GM13977 (cell line): ENCODE measurements around the gene FAM131B.
"Not testable (repeated sequence)": the region's sequence is repeated elsewhere in the genome, so short reads cannot be mapped to it uniquely, and the experiment has no call there.

Experiments
- DNase-seq: peaks from one replicate; pipeline ENCODE4 v3.0.0; 2012; ENCODE audit warnings: low spot score
- in situ Hi-C: fragments of 300-500 bp; cut with MboI; formaldehyde crosslinking; loops from one replicate; pipeline ENCODE4 v1.12.0; 2022; ENCODE audit warnings: low sequenced_read_pairs, low pct_unique_long_range_greater_than_20kb, mixed read lengths, inconsistent platforms; ENCODE audit not compliant: unreplicated experiment
- TF ChIP-seq, protein P1 (sequence below): IDR thresholded peaks from 2 replicates; pipeline ENCODE4 v1.5.1; 2012; ENCODE audit warnings: mild to moderate bottlenecking, control low read depth; ENCODE audit not compliant: insufficient read depth; ENCODE audit errors: extremely low read depth, missing control alignments

Gene FAM131B

DNA sequence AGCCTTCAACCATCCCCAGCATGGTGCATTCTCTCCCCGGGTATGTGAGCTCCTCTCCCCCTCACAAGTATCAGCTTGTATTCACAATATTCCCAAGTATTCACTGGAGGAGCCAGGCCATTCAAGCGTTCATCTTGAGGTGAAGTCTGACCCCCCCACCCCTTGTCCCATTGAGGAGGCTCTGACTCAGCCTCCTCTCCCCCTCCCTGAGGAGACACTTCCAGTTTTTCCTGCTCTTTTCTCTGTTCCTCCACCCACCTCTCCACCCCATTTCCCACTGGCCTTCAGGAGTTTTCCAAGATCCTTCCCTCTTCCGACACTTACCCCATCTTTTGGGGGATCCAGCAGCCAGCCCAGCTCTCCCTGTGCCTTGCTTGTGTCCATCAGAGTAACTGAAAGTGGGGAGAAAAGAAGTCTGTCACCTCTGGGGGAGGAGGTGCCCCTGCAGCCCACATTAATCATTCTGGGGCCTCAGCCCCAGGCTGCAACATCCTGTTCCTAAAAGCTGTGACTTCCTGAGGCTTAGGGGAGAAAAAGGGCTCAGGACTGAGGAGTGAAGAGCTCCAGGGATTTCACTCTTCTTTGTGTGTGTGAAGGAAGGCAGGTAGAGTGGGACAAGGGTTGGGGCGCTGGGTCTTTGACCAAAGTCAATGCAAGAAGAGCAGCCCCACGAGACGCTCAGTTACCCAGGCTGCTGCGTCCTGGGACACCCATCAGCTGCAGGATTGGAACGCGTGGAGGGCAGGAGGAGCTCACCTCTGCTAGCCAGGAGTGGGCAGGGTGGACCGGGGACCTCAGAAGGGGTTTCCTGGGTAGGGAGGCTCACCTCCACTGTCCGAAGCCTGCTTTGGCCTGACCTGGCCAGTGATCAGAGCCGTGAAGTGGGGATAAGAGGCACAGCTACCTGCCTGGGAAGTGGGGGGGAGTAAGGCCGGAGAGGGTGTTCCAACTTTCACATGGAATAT is 45.1 kb upstream of the FAM131B start:
- in situ Hi-C loops, result loop anchor here (25.0 kb wide), 1 partner anchor 170 kb away; no protein-coding TSS in a partner anchor
- TF ChIP-seq, protein P1, sequence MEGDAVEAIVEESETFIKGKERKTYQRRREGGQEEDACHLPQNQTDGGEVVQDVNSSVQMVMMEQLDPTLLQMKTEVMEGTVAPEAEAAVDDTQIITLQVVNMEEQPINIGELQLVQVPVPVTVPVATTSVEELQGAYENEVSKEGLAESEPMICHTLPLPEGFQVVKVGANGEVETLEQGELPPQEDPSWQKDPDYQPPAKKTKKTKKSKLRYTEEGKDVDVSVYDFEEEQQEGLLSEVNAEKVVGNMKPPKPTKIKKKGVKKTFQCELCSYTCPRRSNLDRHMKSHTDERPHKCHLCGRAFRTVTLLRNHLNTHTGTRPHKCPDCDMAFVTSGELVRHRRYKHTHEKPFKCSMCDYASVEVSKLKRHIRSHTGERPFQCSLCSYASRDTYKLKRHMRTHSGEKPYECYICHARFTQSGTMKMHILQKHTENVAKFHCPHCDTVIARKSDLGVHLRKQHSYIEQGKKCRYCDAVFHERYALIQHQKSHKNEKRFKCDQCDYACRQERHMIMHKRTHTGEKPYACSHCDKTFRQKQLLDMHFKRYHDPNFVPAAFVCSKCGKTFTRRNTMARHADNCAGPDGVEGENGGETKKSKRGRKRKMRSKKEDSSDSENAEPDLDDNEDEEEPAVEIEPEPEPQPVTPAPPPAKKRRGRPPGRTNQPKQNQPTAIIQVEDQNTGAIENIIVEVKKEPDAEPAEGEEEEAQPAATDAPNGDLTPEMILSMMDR, result no peak
- DNase-seq, result no peak

DNA sequence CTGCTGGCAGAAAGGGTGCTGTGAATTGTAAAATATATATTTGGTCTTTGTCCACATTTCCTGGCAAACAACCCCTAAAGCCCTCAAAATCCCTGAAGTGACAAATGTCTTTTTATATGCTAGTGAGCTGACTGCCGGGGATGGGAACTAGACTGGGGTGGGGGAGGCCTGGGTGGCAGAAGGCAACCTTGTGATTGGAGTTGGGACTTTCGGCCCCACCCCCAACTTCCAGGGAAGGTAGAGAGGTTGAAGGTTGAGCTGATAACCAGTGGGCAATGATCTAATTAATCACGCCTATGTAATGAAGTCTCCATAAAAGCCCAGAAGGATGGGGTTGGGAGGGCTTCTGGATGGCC is 43.5 kb upstream of the FAM131B start:
- TF ChIP-seq, protein P1, result no peak
- DNase-seq, result no peak
- in situ Hi-C loops, result loop anchor here (25.0 kb wide), 1 partner anchor 169 kb away; no protein-coding TSS in a partner anchor

DNA sequence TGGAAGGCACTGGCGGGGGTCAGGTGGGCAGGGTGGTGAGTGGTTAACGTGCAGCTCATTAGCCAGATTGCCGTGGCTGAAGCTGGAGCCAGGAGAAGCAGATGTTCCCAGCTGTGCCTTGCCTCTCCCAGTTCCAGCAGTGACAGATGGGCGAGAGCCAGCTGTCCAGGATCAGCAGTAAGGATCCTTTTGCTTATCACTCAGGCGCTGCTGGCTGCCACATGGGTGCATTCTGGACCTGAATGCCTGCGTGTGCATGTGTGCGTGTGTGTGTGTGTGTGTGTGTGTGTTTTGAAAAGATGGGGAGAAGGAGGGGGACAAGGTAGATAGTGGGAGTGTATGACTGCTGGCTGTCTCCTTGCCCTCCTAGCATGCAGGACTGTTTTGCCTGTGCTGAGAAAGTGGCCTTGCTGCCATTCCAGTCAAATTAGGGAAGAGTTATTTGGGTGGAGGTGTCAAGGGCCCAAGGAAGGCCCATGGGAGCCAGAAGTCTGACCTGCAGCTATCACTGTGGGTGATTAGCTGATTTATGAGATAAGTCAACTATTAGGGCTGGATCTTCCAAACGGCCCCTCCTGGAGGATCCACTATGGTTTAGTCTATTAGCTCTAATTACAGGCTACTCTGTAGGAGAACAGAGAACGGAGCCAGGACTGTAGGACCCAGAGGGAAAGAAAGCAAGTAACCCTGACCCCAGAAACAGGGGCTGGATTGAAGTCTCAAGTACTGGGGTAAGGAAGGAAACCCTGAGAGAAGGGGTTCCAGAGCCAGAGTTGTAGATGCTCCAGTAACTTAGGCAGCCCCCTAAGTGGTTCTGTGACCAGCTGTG is 42.9 kb upstream of the FAM131B start:
- in situ Hi-C loops, result loop anchor here (25.0 kb wide), 1 partner anchor 168 kb away; no protein-coding TSS in a partner anchor
- TF ChIP-seq, protein P1, result no peak
- DNase-seq, result no peak

DNA sequence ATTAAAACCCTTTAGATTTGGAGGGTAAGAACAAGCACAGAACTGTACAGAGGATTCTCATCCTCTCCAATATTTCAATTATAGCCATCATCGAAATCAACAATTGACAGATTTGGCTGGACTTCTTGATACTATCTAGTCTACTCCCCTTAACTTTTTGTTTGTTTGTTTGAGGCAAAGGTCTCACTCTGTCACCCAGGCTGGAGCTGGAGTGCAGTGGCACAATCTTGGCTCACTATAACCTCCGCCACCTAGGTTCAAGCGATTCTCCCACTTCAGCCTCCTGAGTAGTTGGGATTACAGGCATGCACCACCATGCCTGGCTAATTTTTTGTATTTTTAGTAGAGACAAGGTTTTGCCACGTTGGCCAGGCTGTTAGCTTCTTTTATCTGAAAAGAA is 39.7 kb upstream of the FAM131B start:
- in situ Hi-C loops, result loop anchor here (25.0 kb wide), 1 partner anchor 165 kb away; no protein-coding TSS in a partner anchor
- not testable (repeated sequence) for DNase-seq

DNA sequence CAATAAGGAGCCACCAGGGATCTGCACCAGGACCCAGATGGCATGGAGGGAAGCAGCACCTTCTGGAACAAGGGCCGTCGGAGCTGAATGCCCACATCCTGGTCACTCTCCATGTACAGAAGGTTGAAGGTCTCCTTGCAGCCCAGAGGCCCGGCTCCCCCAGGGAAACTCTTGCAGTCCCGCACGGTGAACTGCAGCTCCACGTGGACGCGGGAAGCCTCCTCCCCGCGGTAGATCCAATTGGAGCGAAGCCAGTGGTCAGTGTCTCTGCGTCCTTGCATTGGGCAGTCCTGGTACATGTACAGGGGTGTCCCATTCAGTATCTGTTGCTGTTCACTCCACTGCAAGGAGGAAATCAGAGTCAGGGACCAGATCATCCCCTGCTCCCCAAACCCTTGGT is 38.8 kb upstream of the FAM131B start:
- in situ Hi-C loops, result loop anchor here (25.0 kb wide), 1 partner anchor 164 kb away; no protein-coding TSS in a partner anchor
- TF ChIP-seq, protein P1, result no peak
- DNase-seq, result no peak

DNA sequence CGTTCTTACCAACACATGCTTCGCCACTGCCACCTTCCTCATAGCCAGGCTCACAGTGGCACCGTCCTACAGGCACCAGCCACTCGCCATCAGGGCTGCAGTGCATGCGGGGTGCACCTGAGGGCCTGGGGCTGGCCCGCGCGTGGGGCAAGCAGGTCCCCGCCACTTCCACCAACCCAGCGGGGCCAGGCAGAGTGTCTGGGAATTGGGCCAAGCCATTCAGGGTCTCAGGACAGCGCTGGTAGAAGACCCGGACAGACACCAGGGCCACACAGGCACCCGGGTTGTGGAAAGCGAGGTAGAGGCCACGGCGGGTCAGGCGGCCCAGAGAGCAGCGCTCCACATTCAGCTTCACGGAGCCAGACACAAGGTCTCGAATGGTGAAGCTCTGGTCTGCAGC is 37.1 kb upstream of the FAM131B start:
- TF ChIP-seq, protein P1, result no peak
- in situ Hi-C loops, result loop anchor here (25.0 kb wide), 1 partner anchor 162 kb away; no protein-coding TSS in a partner anchor
- DNase-seq, result no peak
